HG03469 (cell line): ENCODE results near the gene OR4C11.

ENCODE experiments used
- ATAC-seq: cut with Tn5 transposase; IDR thresholded peaks from one replicate; pipeline ENCODE4 v1.9.1; 2021; ENCODE audit warnings: mild to moderate bottlenecking, moderate library complexity, moderate number of reproducible peaks; ENCODE audit not compliant: unreplicated experiment

OR4C11 gene

DNA sequence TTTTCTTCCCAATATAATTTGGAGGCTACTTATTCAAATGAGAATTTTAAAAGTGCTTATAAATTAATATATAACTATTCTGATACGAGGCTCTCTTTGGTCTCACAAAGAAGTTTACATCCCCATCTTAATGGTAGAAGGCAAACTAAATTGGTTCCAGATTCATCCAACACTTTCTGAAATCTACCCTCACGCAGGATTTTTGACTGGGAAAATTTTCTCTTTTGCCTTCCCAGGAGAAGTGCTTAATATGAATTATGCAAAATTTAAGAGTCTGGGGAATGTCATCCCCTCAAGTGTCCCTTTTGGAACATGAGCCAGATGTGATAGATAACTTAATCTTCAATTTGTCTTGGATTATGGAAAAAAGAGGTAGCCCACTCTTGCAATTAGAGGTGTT is at the start of gene OR4C11:
Gene OR4C11, minus strand, starts transcription at position 101 of the 400 bp plus-strand sequence. CDS start 3,272 bp downstream, outside the sequence.
- no peak for ATAC-seq

- ATAC-seq: no peak
Measured at GRCh38 chr11:55655096-55655495, 47.7 kb upstream of the OR4C11 start.

GRCh38 chr11:55652560-55652959 is 45.1 kb upstream of the OR4C11 start:
- no peak for ATAC-seq

GRCh38 chr11:55648027-55648426 is 40.6 kb upstream of the OR4C11 start, which contains the start of gene OR4S2:
Gene OR4S2, plus strand, starts transcription at chr11:55648327. Its CDS starts 2,577 bp downstream, at chr11:55650904.
- no peak for ATAC-seq

DNA sequence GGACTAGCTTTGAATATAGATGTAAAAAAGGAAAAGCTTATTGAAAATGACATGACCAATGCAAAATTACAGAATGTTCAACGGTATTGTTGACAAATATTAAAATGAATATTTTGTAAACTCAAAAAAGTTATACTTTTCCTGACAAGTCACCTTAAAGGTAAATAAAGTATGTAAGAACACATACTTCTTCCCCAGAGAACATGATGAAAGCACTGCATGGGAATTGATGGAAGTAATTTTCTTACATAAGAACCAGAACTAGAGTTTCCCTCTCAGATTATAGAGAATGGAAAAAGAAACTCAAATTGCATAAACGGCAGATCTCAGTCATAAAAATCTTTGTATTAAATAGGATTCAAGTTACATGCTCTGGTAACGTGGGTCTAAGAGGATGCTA is 27.4 kb upstream of the OR4C11 start, which contains the start of gene OR4P4:
Gene OR4P4, plus strand, starts transcription at position 301 of the 400 bp plus-strand sequence.
- ATAC-seq: no peak

DNA sequence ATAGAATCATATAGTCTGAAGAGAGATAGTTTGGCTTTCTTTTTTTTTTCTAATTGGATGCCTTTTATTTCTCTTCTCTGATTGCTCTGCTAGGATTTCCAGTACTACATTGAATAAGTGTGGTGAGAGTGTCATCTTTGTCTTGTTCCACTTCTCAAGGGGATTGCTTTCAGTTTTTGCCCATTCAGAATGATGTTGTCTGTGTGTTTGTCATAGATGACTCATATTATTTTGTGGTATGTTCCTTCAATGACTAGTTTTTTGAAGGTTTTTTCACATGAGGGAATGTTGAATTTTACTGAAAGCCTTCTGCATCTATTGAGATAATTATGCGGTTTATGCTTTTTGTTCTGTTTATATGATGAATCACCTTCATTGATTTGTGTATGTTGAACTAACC is 17.1 kb upstream of the OR4C11 start:
- no peak for ATAC-seq

GRCh38 chr11:55572548-55572947 is 34.9 kb downstream of the OR4C11 start:
- ATAC-seq: peak; percentile 85

DNA sequence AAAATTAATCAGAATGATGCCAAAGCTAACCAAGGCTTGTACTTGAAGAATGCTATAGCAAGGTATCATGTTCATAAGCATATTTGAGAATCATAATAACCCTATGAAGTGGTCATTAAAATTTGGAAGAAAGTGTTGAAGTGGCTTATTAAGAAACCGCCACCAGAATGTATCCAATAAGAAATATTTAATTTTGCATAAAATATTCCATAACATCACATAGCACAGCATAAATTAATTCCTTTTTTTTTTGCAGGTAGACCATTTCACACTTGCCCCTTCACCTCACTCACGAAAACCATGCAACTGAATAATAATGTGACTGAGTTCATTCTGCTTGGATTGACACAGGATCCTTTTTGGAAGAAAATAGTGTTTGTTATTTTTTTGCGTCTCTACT is 35.6 kb downstream of the OR4C11 start, which contains the start of gene OR4C16:
Gene OR4C16, plus strand, starts transcription at position 301 of the 400 bp plus-strand sequence. Its CDS starts 0 bp downstream, at position 301.
- no peak for ATAC-seq

DNA sequence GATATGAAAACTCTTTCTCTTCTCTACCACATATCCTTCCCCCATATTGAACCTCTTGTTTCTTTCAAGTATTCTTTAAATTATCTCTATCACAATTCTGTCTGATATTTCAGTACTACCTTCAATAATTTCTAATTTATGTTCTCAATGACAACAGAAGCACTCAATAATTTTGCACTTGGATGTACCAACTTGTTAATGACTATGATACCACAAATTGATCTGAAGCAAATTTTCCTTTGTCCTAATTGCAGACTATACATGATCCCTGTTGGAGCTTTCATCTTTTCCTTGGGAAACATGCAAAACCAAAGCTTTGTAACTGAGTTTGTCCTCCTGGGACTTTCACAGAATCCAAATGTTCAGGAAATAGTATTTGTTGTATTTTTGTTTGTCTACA is 53.3 kb downstream of the OR4C11 start, which contains the start of gene OR4C15:
Gene OR4C15, plus strand, starts transcription at position 301 of the 400 bp plus-strand sequence. Its CDS starts 0 bp downstream, at position 301.
- ATAC-seq: no peak
